Fibroblast of pulmonary artery (primary cell): Measurements from ENCODE around the gene TCF20.

Experiments used
- DNase-seq: peaks from one replicate; pipeline ENCODE4 v3.0.0-alpha.2; 2010; ENCODE audit warnings: low read depth
- H3K4me3 ChIP-seq: replicated peaks from 2 replicates; pipeline ENCODE4 v1.5.1; 2011; ENCODE audit warnings: low read depth, mild to moderate bottlenecking, control low read depth, low read length, moderate library complexity
- CTCF ChIP-seq: IDR thresholded peaks from 2 replicates; pipeline ENCODE4 v1.5.1; 2011; ENCODE audit warnings: mild to moderate bottlenecking, control low read depth, low read length, inconsistent platforms; ENCODE audit errors: missing control alignments

TCF20 gene

GRCh38 chr22:42282252-42282942 is 11.9 kb upstream of the TCF20 start:
- no peak for TF ChIP-seq CTCF
- H3K4me3 ChIP-seq: no peak overlapping the region
- DNase-seq: no peak

GRCh38 chr22:42281706-42282251 is 11.3 kb upstream of the TCF20 start:
- no peak for TF ChIP-seq CTCF
- H3K4me3 ChIP-seq: no peak overlapping the region
- no peak for DNase-seq

GRCh38 chr22:42281284-42281683 is 10.8 kb upstream of the TCF20 start:
- DNase-seq: no peak
- H3K4me3 ChIP-seq: no peak overlapping the region
- TF ChIP-seq CTCF: no peak

- DNase-seq: no peak
- TF ChIP-seq CTCF: no peak
- H3K4me3 ChIP-seq: no peak overlapping the region
Measured at GRCh38 chr22:42280836-42281235, 10.4 kb upstream of the TCF20 start.

GRCh38 chr22:42280140-42280539 is 9.7 kb upstream of the TCF20 start:
- H3K4me3 ChIP-seq: no peak overlapping the region
- no peak for TF ChIP-seq CTCF

GRCh38 chr22:42279425-42280020 is 9.1 kb upstream of the TCF20 start:
- DNase-seq: no peak
- H3K4me3 ChIP-seq: no peak overlapping the region
- TF ChIP-seq CTCF: no peak

More at GRCh38 chr22:42280140-42280539, 9.7 kb upstream of the TCF20 start:
- DNase-seq: no peak
